Activated T-cell treated with anti-CD3 and anti-CD28 coated beads, Interleukin-2, amount 50 U/mL, for 4 hours (primary cell): ENCODE measurements around the gene MYLK2. TPM values are rescaled to one million over a fixed set of nuclear protein-coding genes. Genes with fewer than 3 reads are reported as not detected.

ENCODE experiments used
- ATAC-seq, 2 donors: fragments of 200-7000 bp; cut with Tn5 transposase; one replicate each; pipeline ENCODE4 v1.10.0; 2021
- DNase-seq: peaks from one replicate; pipeline ENCODE4 v3.0.0-alpha.2; 2020
- H3K27me3 Mint-ChIP-seq: one replicate; pipeline ENCODE4 v1.8.0; 2021; ENCODE audit warnings: low read depth, mixed read lengths
- H3K36me3 Mint-ChIP-seq: one replicate; pipeline ENCODE4 v1.8.0; 2022; ENCODE audit warnings: mixed read lengths; ENCODE audit not compliant: insufficient read depth
- H3K4me1 Mint-ChIP-seq: one replicate; pipeline ENCODE4 v1.8.0; 2021; ENCODE audit warnings: low read depth, mixed read lengths
- H3K4me3 Mint-ChIP-seq: one replicate; pipeline ENCODE4 v1.8.0; 2021; ENCODE audit warnings: mild to moderate bottlenecking, moderate library complexity, mixed read lengths
- H3K9me3 Mint-ChIP-seq: one replicate; pipeline ENCODE4 v1.8.0; 2021; ENCODE audit warnings: mixed read lengths
- total RNA-seq, 3 donors: library from RNA; stranded (reverse); gene quantifications; one replicate each; pipeline ENCODE4 v1.2.1, GENCODE V29; 2021

Gene MYLK2
- total RNA-seq, result under 1 TPM in 2 of 3 donors, not detected in 1; 0.10 to 0.11 TPM

DNA sequence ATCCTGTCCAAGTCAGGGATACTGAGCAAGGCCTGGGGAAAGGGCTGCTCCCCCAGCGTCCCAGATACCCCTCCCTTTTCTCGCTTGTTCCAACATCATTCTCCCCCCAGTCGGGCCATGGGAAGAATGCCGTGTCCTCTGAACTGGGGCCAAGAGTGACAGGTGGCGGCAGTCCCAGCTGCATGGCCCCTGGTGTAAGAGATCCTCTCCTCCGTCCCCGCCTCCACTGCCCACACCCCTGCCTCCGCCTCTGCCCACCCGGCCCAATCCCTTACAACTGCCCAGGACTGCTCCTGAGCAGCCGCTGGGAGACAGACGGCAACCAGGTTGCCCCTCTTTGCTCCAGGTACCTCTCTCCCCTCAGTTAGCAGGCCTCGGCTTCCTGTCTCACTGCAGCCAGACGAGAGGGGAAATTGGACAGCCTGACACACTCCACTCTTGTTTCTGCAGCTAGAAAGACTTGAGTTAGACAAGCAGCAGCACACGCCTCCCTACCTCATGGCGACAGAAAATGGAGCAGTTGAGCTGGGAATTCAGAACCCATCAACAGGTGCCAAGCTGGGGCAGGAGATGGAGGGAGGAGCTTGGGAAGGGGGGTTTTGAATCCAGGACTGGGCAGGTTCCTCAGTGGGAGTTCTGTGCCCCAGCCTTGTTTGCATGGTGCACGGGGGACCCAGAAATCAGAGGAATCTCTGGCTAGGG lies at the start of gene MYLK2:
Gene MYLK2, plus strand, starts transcription at position 274 of the 702 bp plus-strand sequence. Its CDS starts 225 bp downstream, at position 499.
- DNase-seq, result no peak
- ATAC-seq, result no peak
- Mint-ChIP-seq H3K4me1 (peaks cover 2% of the 10 kb centered on the region), H3K9me3 (no peaks in the 10 kb centered on the region), H3K36me3 (no peaks in the 10 kb centered on the region), H3K27me3 (no peaks in the 10 kb centered on the region), H3K4me3 (no peak within 1 kb of the TSS)

DNA sequence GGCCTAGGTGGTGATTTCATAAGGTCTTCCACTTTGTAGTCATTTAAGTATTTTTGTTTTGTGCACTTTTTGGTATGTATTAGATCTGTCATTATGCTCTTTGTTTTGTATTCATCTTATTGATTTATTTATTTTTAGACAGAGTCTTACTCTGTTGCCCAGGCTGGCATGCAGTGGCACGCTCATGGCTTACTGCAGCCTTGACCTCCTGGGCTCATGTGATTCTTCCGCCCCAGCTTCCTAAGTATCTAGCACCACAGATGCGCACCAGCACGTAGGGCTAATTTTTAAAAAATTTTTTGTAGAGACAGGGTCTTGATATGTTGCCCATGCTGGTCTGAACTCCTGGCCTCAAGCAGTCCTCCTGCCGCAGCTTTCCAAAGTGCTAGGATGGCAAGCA lies 49.5 kb upstream of the MYLK2 start:
- DNase-seq (no peak), ATAC-seq (no peak)
- no peak overlapping the region for H3K4me3 Mint-ChIP-seq
- H3K9me3 Mint-ChIP-seq, result no peaks in the 10 kb centered on the region
- H3K27me3 Mint-ChIP-seq, result no peaks in the 10 kb centered on the region
- H3K4me1 Mint-ChIP-seq, result peaks cover 12% of the 10 kb centered on the region
- H3K36me3 Mint-ChIP-seq, result no peaks in the 10 kb centered on the region

DNA sequence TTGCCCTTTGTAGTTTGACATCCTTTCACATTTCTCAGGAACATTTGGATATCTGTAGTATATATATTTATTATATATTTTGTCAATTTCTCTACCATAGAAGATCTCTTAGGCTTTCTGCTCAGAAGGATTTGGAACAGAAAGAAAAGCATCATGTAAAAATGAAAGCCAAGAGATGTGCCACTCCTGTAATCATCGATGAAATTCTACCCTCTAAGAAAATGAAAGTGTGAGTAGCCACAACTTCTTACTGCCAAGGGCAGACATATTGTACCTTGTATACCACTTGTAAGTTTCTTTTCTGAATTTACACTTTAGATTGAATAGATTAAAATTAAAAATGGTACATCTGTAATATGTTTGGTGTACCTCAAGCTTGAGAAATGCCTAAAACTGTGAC lies 48.9 kb upstream of the MYLK2 start:
- Mint-ChIP-seq H3K9me3 (no peaks in the 10 kb centered on the region), H3K27me3 (no peaks in the 10 kb centered on the region), H3K4me1 (peaks cover 12% of the 10 kb centered on the region), H3K36me3 (no peaks in the 10 kb centered on the region), H3K4me3 (peak overlapping the region; percentile 35)
- no peak for ATAC-seq
- DNase-seq, result no peak

DNA sequence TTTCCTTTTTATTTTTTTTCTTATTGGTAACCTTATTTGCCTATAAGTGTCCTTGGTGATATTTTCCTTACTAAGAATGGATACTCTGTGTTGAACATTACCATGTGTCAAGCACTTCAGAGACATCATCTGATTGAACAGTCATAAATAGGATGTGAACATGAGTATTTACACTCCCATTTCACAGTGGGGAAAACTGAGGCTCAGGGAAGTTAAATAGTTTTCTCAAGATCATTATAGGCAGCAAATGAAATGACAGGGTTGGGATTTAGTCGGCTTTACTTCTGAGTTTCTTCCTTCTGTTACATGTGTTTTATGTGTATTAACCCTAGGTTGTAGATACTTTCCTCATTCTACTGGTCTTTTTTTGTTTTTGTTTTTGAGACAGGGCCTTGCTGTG lies 44.7 kb upstream of the MYLK2 start:
- DNase-seq, result no peak
- Mint-ChIP-seq H3K36me3 (no peaks in the 10 kb centered on the region), H3K27me3 (no peaks in the 10 kb centered on the region)

DNA sequence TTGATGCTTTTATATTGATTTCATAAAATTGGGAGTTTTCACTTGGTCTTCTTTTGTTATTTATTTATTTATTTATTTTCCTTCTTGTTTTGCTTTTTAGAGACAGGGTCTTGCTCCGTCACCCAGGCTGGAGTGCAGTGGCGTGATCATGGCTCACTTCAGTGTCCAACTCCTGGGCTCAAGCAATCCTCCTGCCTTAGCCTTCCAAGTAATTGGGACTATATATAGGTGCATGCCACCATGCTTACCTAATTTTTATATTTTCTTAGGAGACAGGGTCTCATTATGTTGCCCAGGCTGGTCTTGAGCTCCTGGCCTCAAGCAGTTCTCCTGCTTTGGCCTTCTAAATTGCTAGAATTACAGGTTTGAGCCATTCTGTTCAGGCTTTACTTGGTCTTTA lies 38.3 kb upstream of the MYLK2 start:
- Mint-ChIP-seq H3K27me3 (no peaks in the 10 kb centered on the region), H3K4me3 (no peak overlapping the region), H3K9me3 (no peaks in the 10 kb centered on the region), H3K4me1 (no peaks in the 10 kb centered on the region), H3K36me3 (no peaks in the 10 kb centered on the region)
- DNase-seq (no peak), ATAC-seq (no peak)

More for the DNA sequence above, 44.7 kb upstream of the MYLK2 start:
- no peaks in the 10 kb centered on the region for H3K9me3 Mint-ChIP-seq
- H3K4me3 Mint-ChIP-seq, result no peak overlapping the region
- no peak for ATAC-seq
- H3K4me1 Mint-ChIP-seq, result peaks cover 12% of the 10 kb centered on the region

DNA sequence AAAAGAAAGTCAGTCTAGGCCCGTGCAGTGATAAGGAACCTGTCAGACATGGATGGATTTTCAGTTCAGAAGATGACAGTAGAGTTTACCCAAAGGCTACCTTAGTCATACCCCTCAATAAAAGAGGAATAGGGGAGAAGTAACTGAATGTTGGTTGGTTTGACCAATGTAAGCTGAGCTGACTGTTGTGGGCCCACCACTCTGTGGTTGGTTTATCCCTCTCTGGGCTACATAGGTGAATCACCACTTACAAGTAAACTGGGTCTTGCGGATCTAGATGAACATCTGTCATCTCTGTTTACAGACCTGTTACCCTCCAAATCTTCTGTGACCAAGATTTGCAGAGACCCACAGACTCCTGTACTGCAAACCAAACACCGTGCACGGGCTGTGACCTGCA lies 37.2 kb upstream of the MYLK2 start:
- H3K9me3 Mint-ChIP-seq, result no peaks in the 10 kb centered on the region
- no peaks in the 10 kb centered on the region for H3K27me3 Mint-ChIP-seq
- H3K4me1 Mint-ChIP-seq, result no peaks in the 10 kb centered on the region
- no peaks in the 10 kb centered on the region for H3K36me3 Mint-ChIP-seq
- ATAC-seq (no peak), DNase-seq (no peak)
- no peak overlapping the region for H3K4me3 Mint-ChIP-seq

DNA sequence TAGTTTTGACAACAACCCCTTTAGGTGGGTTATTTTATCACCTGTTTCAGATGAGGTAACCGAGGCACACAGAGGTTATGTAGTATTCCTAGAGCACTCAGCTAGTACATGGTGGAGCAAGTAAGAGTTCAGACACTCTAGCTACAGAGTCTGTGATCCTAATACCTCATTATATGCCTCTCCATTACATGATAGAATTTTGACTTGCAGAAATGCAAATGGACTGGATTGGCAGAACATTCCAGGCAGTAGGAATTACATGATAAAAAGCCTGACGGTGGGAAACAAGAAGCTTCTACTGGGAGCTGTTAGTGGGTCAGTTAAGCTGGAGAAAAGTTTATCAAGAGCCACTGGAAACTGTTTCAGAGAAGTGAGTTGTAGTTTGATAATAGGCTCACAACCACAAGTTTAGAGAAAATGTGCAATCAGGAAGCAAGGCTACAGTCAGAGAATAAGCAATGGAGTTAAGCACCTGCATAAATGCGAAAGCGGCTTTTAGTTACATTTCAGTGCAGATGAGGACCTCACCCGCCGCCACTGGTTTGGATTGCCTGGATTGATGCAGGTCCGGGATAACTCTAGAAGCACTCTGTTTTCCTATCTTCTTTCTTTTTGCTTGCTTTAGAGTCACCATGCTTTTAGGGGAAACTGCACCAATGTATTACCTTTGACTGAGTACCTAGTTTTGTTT lies 34.7 kb upstream of the MYLK2 start:
- DNase-seq (no peak), ATAC-seq (no peak)
- no peaks in the 10 kb centered on the region for H3K36me3 Mint-ChIP-seq
- no peaks in the 10 kb centered on the region for H3K27me3 Mint-ChIP-seq
- H3K9me3 Mint-ChIP-seq, result no peaks in the 10 kb centered on the region
- H3K4me1 Mint-ChIP-seq, result no peaks in the 10 kb centered on the region
- H3K4me3 Mint-ChIP-seq, result no peak overlapping the region

DNA sequence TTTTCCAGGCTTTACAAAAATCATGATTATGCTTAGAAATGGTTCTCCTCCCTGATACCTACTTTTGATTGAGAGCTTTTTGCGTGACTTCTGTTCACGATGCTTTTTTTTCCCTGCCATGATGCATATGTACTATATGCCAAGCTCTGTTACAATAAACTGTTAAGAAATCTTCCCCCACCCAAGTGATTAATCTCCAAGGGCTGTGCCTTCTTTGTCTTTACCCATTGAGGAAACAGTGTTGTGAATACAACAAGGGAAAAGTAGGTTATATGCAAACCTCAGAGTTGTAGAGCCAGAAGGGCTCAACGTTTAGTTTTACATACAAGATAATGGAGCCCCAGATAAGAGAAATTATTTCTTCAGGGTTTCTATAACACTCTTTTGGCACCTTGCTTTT lies 34.1 kb upstream of the MYLK2 start:
- ATAC-seq (no peak), DNase-seq (no peak)
- H3K4me3 Mint-ChIP-seq, result no peak overlapping the region
- H3K9me3 Mint-ChIP-seq, result no peaks in the 10 kb centered on the region
- no peaks in the 10 kb centered on the region for H3K27me3 Mint-ChIP-seq
- H3K36me3 Mint-ChIP-seq, result no peaks in the 10 kb centered on the region
- no peaks in the 10 kb centered on the region for H3K4me1 Mint-ChIP-seq

DNA sequence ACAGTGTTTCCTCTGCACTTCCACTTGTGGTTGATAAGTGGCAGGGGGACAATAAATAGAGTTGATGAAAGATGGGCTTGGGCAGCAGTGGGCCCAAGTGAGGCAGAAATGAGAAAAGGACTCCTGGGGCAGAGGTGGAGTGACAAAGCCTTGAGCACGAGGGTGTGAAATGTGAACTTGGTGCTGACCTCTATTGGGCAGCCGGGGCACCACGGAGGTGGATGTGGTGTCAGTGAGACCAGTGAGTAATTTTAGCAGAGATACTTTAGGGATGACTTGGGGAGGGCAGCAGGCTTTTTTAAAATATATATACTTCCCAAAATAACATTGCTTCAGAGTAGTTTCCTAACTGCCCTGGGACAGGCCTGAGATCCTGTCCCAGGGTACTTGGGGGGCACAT lies 30.6 kb upstream of the MYLK2 start:
- no peaks in the 10 kb centered on the region for H3K36me3 Mint-ChIP-seq
- no peaks in the 10 kb centered on the region for H3K9me3 Mint-ChIP-seq
- H3K27me3 Mint-ChIP-seq, result no peaks in the 10 kb centered on the region
- no peak overlapping the region for H3K4me3 Mint-ChIP-seq
- no peaks in the 10 kb centered on the region for H3K4me1 Mint-ChIP-seq
- ATAC-seq (no peak), DNase-seq (no peak)

DNA sequence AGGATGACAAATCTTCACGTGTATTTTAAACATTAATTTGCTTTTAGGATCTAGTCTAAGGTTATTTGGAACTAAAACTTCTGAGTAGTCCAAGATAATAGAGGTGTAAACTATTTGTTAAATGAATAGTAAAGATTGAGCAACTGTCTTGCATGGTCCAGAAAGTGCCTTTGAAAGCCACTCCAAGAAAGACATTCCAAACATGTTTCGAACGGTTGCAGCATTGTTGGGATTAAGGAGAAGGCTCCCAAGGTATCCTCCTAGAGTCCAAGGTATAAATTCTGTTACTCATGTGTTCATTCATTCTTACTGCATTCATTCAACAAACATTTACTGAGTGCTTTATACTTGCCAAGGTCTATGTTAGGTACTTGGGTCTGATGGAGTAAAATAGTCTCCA lies 28.8 kb upstream of the MYLK2 start:
- H3K9me3 Mint-ChIP-seq, result no peaks in the 10 kb centered on the region
- H3K27me3 Mint-ChIP-seq, result no peaks in the 10 kb centered on the region
- H3K36me3 Mint-ChIP-seq, result no peaks in the 10 kb centered on the region
- H3K4me3 Mint-ChIP-seq, result no peak overlapping the region
- ATAC-seq (no peak), DNase-seq (no peak)
- H3K4me1 Mint-ChIP-seq, result no peaks in the 10 kb centered on the region

DNA sequence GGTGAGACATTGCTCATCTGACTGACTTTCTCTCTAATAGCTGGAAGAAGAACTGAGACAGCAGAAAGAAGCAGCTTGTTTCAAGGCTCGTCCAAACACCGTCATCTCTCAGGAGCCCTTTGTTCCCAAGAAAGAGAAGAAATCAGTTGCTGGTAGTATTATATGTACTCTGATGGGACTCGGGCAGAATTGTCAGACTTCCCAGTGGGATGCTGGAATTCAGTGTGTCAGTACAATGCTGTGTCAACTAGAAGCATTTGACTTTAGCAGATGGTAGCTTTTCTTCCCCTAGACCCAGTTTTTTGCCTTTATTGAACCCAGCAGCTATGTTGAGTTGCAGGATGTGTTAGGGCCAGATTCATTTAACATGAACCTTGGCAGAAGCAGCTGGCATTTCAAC lies 21.8 kb upstream of the MYLK2 start:
- ATAC-seq (no peak), DNase-seq (no peak)
- Mint-ChIP-seq H3K4me3 (no peak overlapping the region), H3K9me3 (no peaks in the 10 kb centered on the region), H3K27me3 (no peaks in the 10 kb centered on the region), H3K4me1 (no peaks in the 10 kb centered on the region), H3K36me3 (no peaks in the 10 kb centered on the region)

DNA sequence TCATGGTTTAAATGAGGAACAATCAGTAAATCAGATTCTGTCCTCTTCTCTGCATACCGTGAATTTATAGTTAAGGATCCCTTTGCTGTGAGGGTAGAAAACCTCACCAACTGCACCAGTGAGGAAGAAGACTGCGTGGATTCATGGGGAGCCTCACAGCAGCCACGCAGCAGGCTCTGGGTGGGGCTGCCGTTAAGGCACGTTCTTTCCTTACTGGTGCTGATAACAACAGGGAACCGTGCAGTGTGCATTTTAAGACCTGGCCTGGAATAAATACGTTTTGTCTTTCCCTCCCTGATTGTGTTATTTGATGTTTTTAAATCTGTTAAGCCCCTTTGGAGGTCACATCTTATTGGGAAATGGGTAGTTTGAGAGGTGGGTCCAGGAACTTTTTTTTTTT lies 17.6 kb upstream of the MYLK2 start:
- DNase-seq (no peak), ATAC-seq (no peak)
- Mint-ChIP-seq H3K27me3 (no peaks in the 10 kb centered on the region), H3K36me3 (no peaks in the 10 kb centered on the region), H3K9me3 (no peaks in the 10 kb centered on the region), H3K4me1 (peaks cover 16% of the 10 kb centered on the region), H3K4me3 (no peak overlapping the region)

DNA sequence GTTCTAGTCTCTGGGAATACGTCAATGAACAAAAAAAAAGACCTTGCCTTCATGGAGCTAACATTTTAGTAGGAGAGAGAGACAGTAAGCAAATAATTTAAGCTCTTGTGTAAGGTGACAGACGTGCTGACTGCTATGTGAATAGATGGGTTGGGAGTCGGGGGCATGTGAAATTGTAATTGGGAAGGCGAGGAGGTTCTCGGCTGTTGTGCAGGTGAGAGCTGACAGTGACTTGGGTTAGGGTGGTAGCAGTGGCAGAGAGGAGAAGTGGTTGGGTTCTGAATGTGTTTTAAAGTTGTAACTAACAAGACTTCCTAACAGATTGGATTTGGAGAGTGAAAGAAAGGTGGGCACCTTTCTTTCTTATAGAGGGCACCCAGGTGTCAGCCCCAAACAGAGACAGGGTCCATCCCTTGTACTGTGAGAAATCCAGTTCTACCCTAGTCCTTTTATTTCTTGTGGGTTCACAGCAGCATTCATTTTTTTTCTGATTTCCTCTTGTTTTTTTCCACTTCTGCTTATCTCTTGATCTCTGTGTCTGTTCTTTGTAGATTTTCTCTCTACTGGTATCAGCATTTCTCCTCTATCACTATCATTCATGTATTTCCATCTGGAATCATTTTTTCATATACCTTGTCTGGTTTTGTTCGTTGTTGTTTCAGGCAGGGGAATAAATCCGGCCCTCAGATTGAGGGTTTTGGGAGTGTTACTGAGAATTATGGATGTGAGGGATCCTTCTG lies 15.4 kb upstream of the MYLK2 start:
- Mint-ChIP-seq H3K4me1 (peaks cover 16% of the 10 kb centered on the region), H3K36me3 (no peaks in the 10 kb centered on the region), H3K9me3 (no peaks in the 10 kb centered on the region), H3K4me3 (no peak overlapping the region), H3K27me3 (no peaks in the 10 kb centered on the region)
- DNase-seq (no peak), ATAC-seq (no peak)

DNA sequence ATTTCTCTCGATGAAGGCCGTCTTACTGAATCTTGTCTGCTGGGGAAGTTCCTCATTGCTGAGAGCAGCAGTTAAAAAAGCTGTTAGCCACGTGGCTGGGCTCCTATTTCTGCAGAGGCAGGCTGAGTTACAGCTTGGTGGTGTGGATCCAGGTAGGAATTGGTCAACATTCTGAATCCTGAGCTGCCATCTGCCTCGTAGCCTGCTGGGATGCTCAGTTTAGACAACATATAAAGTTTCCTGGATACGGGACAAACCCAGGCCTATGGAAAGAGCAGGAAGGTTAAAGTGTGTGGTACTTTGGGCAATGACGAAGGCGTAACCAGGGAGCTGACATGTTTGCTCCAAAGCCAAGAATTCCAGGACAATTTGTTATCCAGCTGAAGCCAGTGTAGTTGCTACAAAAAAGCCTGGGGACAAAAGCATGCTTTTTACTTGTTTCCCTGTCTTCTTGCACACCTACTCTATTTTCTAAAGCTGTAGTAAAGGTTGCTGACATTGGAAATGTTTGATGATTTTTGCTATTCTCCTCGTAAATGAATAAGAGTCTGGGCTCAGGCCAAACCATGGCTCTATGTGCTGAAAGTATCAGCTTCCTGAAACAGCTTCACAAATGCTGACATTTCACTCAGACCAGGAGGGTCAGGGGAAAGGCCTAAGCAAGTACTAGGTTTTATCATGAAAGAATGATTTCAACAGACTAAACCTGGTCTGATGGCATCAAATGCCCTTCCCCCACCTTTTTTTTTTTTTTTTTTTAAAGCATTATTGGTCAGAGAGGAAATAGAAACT lies 12.4 kb upstream of the MYLK2 start:
- no peaks in the 10 kb centered on the region for H3K36me3 Mint-ChIP-seq
- peaks cover 16% of the 10 kb centered on the region for H3K4me1 Mint-ChIP-seq
- no peaks in the 10 kb centered on the region for H3K9me3 Mint-ChIP-seq
- ATAC-seq, result no peak
- no peak overlapping the region for H3K4me3 Mint-ChIP-seq
- DNase-seq, result no peak
- H3K27me3 Mint-ChIP-seq, result no peaks in the 10 kb centered on the region
